AG08396 (cell line): ENCODE measurements around the gene RABEP2.
"Not testable (repeated sequence)": the region's sequence is repeated elsewhere in the genome, so short reads cannot be mapped to it uniquely, and the experiment has no call there.

Experiments used
- DNase-seq: peaks from one replicate; pipeline ENCODE4 v3.0.0; 2012; ENCODE audit warnings: low spot score, mixed read lengths

The RABEP2 gene

DNA sequence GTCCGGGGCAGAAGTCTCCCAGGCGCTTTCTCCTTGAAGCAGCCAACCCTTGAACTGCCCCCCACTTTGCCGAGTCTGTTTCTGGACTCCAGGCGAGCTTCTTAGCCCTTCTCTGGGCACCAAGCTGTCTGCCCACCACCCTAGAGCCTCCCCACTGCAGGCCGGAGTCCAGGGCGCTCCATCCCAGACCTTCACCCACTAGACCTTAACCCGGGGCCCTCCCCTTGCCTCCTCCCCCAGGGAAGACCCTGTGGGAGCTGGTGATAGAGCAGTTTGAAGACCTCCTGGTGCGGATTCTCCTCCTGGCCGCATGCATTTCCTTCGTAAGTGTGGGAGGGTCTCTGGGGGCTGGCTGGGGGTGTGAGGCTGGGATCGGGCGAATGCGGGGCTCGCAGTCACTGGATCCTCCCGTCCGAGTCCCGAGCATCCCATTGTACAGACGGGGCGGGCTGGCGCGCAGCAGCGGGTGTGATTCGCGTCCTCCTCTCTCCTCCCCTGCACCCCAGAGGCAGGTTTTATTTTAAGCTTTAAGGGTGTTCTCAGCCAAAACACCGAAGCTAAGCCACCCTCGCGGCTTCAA lies 45.7 kb downstream of the RABEP2 start:
- DNase-seq, result no peak

DNA sequence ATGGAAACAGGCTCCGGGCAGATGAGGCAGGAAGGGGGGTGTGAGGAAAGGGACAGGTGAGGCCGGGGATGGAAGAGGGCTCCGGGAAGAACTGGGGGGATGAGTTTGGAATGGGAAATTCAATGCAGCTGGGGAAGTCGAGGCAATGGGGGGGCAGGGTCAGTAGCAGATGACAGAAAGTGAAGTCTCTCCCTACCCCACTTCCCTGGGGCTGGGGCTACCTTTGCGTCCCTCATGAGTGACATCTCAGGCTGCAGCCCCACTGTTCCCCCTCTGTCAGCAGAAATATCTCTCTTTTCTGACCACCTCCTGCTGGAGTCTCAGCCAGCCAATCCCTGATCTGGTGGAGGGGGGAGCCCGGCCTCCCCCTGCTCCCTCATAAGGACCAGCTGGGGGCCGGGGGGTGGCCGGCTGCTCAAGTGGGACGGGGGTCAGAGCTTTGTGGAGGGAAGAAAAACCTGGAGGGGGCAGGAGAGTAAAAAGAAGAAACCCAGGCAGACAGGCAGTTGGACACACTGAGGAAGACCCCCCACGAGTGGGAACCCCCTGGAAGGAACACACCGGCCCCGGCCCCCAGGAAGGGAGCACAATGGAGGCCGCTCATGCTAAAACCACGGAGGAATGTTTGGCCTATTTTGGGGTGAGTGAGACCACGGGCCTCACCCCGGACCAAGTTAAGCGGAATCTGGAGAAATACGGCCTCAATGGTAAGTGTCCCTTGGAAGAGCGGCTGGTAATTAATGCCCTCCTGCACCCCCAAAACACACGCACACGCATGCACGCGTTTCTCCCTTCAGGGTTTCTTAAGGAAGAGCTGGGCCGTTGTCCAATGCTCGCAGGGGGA lies 46.7 kb downstream of the RABEP2 start, which contains the start of gene ATP2A1:
ATP2A1 (plus strand) TSS at position 406 of the 844 bp plus-strand sequence; CDS start at position 590, 184 bp downstream.
- no peak for DNase-seq

DNA sequence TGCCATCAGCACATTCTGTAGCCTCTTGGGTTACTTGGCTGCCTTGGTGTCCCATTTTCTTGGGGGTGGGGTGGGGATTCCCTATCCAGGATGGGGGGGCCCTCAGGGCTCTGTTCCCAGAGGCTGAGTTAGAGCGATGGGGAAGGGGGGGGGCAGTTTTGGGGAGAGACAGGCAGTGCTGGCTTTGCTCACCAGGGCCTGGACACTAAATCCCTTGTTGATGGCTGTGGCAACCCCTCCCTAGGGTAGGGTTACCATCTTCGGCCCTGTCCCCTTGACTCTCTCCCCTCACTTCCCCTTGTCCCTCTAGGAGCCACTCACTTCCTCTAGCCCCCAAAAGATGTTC lies 47.4 kb downstream of the RABEP2 start:
- no peak for DNase-seq

DNA sequence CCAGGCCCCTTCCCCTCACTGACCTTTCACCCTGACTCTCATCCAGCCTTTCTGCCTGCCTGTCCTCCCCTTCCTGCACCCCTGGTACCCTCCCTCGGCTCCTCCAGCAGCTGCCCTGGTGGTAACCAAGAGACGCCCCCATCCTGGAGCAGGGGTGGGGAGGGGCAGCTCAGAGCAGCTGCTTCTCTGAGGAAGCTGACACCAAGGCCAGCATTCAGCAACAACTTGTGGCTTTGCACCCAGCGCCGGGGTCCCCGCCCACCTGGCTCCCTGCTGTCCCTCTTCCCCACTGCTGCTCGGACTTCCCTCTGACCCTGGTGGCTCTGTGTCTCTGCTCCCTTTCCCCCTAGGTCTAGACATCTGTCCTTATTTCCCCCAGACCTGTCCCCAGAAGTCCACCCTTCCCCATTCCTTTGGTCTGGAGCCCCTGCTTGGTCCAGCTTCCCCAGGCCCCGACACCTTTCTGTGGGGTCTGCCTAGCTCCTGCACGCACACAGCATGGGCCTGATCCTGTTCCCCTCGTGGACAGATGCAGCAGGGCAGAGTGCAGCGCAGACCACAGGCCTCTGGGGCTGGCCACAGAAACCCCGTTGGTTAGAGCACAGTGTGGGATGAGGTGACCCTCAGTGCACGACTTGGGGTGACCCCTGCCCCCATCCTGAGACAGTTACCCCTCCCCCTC lies 47.9 kb downstream of the RABEP2 start:
- no peak for DNase-seq

DNA sequence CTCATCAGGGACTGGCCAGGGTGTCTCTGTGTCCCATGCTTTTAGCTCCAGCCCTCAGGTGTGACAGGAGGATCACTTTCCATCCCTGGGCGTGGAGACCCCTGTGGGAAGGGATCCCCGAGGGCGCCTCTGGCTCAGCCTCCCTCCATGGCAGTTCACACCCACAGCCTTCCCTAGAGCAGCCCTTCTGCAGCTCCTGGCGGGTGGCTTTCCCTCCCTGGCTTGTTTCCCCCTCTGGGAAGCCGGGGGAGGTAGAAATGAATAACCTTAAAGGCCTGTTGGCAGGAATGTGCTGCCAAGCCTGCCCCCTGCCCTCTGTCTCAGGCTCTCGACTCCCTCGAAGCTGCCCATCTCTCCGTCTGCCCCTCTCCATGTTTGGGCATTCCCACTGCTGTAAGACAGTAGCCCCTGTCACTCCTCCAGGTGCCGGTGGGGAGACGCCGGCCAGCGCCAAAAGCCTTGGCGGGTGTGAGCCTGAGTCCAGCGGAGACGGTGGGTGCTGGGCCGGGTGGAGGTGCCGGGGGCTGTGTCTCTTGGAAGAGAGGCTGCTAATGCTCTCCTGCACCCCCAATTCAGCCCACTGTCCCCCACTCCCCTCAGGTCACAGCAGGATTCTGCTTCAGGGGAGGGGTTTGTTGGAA lies 48.9 kb downstream of the RABEP2 start:
- no peak for DNase-seq

DNA sequence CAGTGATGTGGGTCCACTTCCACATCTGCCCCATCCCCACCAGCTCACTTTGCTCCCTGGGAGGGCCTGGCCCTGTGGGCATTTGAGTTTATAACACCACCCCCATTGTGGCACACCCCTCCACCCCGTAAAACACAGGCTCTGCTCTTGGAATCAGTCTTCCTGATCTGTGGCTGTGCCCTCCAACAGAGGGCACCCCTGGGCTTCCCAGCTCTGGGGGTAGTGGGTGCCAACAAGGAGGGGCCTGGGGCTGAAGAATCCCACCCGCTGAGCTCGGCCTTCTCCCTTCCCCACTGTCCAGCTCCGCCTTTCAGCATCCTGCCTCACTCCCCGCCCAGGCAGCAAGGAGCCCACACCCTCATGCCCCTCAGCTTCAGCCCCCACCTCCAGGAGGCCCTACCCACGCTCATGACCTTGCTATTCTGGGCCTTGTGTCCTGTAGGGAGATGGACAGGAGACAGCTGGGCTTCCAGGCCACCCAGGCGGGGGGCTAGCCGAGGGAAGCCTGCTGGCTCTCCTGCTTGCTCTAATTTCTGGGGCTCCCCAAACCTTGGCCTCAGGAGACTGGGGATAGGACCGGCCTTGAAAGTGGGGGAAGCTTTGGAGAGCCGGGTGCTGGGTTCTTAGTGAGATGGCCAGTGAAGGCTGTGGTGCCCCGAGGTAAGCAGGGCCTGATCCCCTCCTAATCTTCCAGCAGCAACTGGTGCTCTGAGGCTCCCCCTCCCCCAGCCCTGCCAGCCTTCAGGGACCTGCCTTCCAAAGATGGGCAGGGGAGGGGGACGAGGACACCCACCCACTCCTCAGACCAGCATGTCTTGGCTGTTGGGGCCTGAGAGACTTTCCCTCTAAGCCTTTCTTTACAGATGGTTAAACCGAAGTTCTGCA lies 49.7 kb downstream of the RABEP2 start:
- DNase-seq, result no peak

DNA sequence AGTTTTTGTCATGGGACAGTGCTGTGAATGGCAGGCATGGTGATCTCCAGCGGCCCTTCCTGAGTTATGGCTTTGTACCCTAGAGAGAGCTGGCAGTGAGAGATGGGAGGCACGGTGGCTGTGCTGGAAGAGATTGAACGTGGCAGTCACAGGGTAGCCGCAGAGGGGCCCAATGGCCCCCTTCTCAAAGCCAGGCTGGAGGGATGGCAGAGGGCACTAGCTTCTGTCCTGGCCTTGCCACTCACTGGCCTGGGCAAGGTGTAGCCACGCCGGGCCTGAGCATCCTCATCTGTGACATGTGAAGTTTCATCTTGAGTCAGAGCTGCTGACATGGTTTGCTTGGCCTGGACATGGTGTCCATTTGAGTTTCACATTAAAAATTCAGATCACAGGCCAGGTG lies 50.6 kb downstream of the RABEP2 start:
- DNase-seq, result no peak

DNA sequence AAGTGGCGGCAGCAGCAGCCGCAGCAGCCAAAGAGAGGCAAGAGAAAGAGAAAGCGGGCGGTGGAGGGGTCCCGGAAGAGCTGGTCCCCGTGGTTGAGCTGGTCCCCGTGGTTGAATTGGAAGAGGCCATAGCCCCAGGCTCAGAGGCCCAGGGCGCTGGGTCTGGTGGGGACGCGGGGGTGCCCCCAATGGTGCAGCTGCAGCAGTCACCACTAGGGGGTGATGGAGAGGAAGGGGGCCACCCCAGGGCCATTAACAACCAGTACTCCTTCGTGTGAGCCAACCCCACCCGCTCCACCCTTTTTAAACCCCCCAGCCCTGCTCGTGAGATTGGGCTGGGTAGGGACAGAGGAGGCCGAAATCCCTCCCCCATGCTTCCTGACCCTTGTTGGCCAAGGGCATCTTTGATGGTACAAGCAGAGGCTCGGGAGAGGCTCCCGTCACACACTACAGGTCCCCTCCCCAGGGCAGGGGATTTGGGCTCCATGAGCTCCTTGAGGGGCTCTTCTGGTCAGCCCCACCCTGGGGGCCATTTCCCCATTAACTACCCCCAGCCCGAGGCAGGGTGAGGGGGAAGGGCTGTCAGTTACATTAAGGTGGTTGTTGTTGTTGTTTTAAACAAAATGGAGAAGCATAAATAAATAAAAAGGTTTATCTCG lies 51.4 kb downstream of the RABEP2 start:
- DNase-seq, result peak; percentile 76

DNA sequence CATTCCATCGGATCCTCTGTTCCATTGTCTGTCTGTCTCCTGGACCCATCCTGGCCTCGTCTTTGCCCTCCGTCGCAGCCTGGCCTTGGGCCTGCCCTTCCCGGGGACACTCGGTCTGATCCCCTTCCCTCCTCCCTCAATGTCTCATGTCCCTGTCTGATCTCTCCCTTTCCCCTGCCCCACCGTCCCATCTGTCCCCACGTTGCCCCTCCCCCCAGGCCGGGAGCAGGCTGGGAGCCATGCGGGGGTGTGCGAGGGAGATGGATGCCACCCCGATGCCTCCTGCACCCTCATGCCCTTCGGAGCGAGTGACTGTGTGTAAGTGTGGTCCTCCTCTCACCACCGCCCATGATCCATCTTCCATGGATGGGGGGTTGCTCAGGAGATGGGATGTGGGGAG lies 52.1 kb downstream of the RABEP2 start:
- DNase-seq, result no peak

DNA sequence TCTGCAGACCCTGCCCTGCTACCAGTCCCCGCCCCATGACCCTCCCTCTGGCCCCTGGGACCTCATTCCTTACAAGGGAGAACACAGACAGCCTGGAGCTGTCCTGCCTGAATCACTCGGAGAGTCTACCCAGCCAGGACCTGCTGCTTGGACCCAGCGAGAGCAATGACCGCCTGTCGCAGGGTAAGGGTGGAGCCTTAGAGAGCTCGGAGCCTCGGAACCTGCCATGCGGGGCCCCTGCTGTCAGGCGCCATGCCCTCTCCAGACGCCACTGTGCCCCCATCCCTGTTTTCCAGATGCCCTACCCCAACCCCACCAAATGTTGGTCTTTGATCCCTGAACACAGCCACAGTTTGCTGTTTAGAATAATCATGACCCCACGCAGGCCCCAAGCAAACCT lies 55.8 kb downstream of the RABEP2 start:
- no peak for DNase-seq

DNA sequence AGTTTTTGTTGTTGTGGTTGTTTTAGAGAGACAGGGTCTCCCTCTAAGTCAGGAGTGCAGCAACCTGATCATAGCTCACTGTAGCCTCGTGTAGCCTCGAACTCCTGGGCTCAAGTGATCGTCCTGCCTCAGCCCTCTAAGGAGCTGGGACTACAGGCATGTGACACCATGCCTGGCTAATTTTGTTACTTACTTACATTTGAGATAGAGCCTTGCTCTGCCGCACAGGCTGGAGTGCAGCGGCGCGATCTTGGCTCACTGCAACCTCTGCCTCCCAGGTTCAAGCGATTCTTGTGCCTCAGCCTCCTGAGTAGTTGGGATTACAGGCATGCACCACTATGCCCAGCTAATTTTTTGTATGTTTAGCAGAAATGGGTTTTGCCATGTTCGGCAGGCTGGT lies 57.4 kb downstream of the RABEP2 start:
- DNase-seq, result not testable (repeated sequence)

DNA sequence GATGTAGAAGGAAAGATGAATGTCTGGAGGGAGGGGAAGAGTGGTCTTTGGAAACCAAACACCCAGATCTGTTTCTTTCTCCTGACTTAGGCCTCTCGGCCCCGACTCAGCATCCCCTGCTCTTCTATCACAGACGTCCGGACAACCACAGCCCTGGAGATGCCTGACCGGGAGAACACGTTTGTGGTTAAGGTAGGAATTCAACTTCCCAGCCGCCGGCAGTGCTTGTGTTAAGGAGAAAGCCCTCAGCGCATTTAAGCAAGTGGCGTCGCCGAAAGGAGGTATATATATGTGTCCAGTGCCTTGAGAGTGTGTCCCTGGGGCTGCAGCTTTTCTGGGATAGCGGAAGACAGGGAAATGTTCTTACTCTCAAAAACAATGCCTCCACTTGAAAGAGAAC lies 57.8 kb downstream of the RABEP2 start:
- DNase-seq, result no peak

DNA sequence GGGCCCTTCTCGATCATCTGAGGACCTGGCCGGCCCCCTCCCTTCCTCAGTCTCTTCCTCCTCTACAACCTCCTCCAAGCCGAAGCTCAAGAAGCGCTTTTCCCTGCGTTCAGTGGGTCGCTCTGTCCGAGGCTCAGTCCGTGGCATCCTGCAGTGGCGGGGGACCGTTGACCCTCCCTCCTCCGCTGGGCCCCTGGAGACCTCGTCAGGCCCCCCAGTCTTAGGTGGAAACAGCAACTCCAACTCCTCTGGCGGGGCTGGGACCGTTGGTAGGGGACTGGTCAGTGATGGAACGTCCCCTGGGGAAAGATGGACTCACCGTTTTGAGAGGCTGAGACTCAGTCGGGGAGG lies 58.6 kb downstream of the RABEP2 start:
- no peak for DNase-seq

DNA sequence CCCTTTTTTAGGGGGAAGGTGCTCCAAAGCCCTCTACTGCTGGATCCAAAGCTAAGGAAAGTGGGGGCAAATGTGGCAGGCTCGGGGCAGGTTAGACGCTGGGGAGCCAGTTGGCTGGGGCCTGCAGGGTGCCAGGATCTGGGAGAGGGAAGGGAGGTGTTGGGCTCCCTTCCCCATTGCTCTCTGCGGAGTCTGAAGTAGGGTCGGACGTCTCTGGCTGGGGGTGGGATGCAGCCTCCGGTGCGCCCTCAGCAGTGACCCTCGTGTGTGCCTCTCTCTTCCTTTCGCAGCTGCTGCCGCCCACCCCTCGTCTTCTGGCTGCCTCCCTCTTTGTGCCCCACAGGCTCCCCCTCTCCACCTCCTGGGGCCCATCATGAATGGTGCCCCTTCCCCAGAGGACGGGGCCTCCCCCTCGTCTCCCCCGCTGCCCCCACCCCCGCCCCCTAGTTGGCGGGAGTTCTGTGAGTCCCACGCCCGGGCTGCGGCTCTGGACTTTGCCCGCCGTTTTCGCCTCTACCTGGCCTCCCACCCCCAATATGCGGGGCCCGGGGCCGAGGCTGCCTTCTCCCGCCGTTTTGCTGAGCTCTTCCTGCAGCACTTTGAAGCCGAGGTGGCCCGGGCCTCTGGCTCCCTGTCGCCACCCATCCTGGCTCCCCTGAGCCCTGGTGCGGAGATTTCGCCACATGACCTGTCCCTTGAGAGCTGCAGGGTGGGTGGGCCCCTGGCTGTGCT lies 59.1 kb downstream of the RABEP2 start:
- DNase-seq, result no peak

DNA sequence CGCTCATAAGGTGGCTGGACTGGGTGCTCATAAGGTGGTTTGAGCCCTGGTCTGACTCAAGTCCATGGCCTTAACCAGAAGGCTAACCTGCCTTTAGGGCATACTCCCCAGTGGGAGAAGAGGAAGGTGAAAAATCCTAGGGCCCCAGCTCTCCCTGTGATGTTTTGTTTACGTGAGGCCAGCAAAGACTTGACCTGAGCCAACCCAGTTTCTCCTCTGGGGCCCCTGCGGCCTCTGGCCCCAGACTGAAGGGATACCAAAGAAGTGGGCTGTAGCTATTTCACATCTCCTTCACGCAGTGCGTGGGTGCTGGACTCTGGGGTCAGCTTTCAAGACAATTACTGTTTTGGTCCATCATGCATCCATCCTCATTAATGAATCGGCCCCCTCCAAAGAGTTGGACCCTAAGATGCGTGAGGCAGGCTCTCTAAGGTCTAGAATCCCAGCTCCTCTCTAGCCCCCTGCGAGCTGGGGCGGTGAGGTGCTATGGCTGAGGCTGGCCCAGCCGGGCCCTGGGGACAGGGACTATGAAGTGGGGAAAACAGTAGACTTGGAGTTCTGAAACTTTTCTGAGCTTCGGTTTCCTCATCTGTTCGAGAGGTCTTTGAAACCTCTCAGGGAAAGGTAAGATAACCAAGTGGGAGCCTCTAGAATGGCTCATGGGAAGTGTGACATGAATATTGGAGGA lies 59.9 kb downstream of the RABEP2 start:
- no peak for DNase-seq

DNA sequence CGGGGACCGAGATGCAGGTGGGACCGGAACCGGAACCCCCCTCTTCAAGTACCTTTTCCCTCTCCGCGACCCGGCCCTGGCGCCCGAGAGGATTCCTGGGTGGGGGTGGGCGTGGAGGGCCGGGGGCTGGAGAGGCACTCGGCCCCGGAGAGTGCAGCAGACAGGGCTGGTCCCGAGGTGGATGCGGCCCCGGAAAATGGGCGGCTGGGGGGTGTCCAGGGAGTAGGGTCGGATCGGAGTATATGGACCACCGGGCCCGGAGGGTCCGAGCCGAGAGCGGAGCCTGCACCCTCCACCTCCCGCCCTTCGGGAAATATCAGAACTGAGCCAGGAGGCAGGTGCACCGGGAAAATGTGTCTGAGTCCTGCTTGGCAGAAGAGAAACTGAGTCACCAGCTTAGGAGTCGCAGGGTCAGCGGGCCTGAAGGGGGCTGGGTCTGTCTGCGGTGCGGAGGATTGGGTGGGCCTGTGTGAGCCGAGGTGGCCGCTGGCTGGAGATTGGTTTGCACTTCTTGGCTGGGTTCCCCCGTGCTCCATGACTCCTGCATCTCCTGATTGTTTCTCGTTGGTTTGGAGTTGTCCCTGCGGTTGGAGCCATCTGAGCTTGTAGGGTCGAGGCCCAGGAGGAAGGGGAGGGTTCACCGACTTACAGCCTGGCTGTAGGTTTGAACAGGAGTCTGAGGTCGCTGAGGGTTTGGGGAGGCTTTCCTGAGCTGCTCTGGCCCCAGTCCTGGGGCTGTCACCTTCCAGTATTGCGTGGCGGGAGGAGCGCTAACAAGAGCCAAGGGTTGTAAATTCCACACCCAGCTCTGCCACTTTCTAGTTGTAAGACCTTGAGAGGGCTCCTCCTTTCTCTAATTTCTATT lies 60.9 kb downstream of the RABEP2 start:
- DNase-seq, result peak; percentile 74

DNA sequence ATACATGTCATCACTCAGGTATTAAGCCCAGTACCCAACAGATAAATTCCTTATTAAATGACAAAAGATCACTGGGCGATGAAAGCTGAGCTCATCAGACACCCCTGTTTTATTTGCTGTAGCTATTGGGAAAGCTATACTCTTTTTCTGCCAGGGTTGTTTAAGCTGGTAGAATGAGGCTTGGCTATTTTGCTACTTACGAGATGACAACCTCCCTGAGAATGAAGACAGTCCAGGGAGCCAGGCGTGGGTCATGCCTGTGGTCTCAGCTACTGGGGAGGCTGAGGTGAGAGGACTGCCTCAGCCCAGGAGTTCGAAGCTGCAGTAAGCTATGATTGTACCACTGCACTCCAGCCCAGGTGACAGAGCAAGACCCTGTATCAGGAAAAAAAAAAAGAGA lies 65.7 kb downstream of the RABEP2 start:
- DNase-seq, result no peak

DNA sequence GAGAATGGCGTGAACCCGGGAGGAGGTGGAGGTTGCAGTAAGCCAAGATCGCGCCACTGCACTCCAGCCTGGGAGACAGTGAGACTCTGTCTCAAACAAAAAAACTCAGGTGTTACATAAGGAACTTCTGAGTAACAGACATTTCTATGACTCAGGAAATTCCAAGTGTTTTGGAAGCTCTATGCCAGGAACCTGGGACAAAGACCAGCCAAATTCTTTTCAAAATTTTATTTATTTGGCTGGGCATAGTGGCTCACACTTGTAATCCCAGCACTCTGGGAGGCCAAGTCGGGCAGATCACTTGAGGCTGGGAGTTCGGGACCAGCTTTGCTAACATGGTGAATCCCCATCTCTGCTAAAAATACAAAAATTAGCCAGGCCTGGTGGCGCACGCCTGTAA lies 66.6 kb downstream of the RABEP2 start:
- DNase-seq, result no peak
